GM12874 (cell line): ENCODE results near the gene DLG2.

ENCODE experiments used
- CTCF ChIP-seq: IDR thresholded peaks from 2 replicates; pipeline ENCODE4 v1.5.1; 2011; ENCODE audit warnings: low read depth, mild to moderate bottlenecking, control low read depth, low read length, moderate library complexity; ENCODE audit not compliant: insufficient read depth

Gene DLG2

GRCh38 chr11:84804041-84804440 lies 823.1 kb downstream of the DLG2 start:
- no peak for TF ChIP-seq CTCF

- TF ChIP-seq CTCF = no peak
These were observed 826.3 kb downstream of the DLG2 start for GRCh38 chr11:84800755-84801346.

GRCh38 chr11:84799112-84799511 lies 828.0 kb downstream of the DLG2 start:
- TF ChIP-seq CTCF = no peak

- no peak for TF ChIP-seq CTCF
These were observed 831.4 kb downstream of the DLG2 start for GRCh38 chr11:84795698-84796097.

- TF ChIP-seq CTCF = no peak
These were observed 832.3 kb downstream of the DLG2 start for GRCh38 chr11:84794663-84795443.

GRCh38 chr11:84793318-84793717 lies 833.8 kb downstream of the DLG2 start:
- no peak for TF ChIP-seq CTCF

- TF ChIP-seq CTCF = no peak
These were observed 836.2 kb downstream of the DLG2 start for GRCh38 chr11:84790849-84791427.
